Keratinocyte (primary cell): ENCODE measurements around the gene RGS6.

Experiments used
- CTCF ChIP-seq, 3 experiments: IDR thresholded peaks in 1 of 3; conservative IDR thresholded peaks in 1 of 3; optimal IDR thresholded peaks in 1 of 3; 2 replicates in 2 of 3; 3 replicates in 1 of 3; pipeline versions ENCODE3 to v1.5.1; 2011; ENCODE audit warnings: low read length in 3 of 3, mild to moderate bottlenecking in 3 of 3, moderate library complexity in 2 of 3, control low read depth in 1 of 3, inconsistent platforms in 1 of 3; ENCODE audit not compliant: insufficient read depth in 2 of 3; ENCODE audit errors: extremely low read depth in 1 of 3
- EZH2 ChIP-seq: IDR thresholded peaks from one replicate; pipeline ENCODE4 v1.6.1; 2012; ENCODE audit warnings: inconsistent platforms, mild to moderate bottlenecking, low read length, moderate library complexity

- TF ChIP-seq CTCF (optimal IDR thresholded peaks at IDR 0.05 in 1 of 3, IDR thresholded peaks at IDR 0.05 in 1 of 3, conservative IDR thresholded peaks at IDR 0.05 in 1 of 3; ENCODE audit: extremely low read depth in 1 of 3, insufficient read depth in 2 of 3, low read length in 3 of 3) = no peak
- no peak for TF ChIP-seq EZH2
These were observed 13.3 kb upstream of the RGS6 start for GRCh38 chr14:71918955-71919354.
